Mucosa of descending colon (tissue), 3 donors: ENCODE measurements around the gene BCL6B. TPM values are rescaled to one million over a fixed set of nuclear protein-coding genes. Genes with fewer than 3 reads are reported as not detected.

ENCODE experiments used
- ATAC-seq: fragments of 200-7000 bp; cut with Tn5 transposase; one replicate; pipeline ENCODE4 v1.9.1; 2020; ENCODE audit warnings: mild to moderate bottlenecking, moderate library complexity
- DNase-seq, 3 donors: peaks; one replicate each; pipeline ENCODE4 v3.0.0-alpha.2; 2020
- H3K36me3 ChIP-seq: fragments of 200-600 bp; one replicate; pipeline ENCODE4 v1.8.0; 2021; ENCODE audit warnings: low read depth, mild to moderate bottlenecking
- H3K4me1 ChIP-seq: fragments of 200-600 bp; one replicate; pipeline ENCODE4 v1.8.0; 2021; ENCODE audit warnings: low read depth, mild to moderate bottlenecking
- H3K4me3 ChIP-seq: fragments of 200-600 bp; one replicate; pipeline ENCODE4 v1.8.0; 2021; ENCODE audit warnings: mild to moderate bottlenecking
- H3K9me3 ChIP-seq: fragments of 200-600 bp; one replicate; pipeline ENCODE4 v1.8.0; 2021; ENCODE audit warnings: mild to moderate bottlenecking
- intact Hi-C, 2 donors: fragments of 100-400 bp; cut with DNase I in 1 of 2; cut with micrococcal nuclease in 1 of 2; formaldehyde crosslinking; loops; one replicate each; pipeline versions ENCODE4 v1.11.0 to v1.11.1; 2022; cut with DNase I, micrococcal nuclease
- total RNA-seq, 3 donors: library from RNA; stranded (reverse); fragmentation: NEBNext Ultra II Directional in 2 of 3; extraction: Animal tissue kit (Norgen Biotek cat#: 25700) in 2 of 3; gene quantifications; one replicate each; pipeline versions ENCODE4 v1.2.1 to v1.2.4, GENCODE V29; 2021 to 2023
- TF ChIP-seq, protein P1 (sequence below): fragments of 200-600 bp; IDR thresholded peaks from one replicate; pipeline ENCODE4 v1.8.0; 2022; ENCODE audit warnings: antibody characterized with exemption, mild to moderate bottlenecking
- donor health status: DM: no; HTN: no; CAD: no; lungs with moderate emphysema.
- donor health status: DM: no; HTN: no; CAD: no.
- donor health status: DM: no; HTN: yes; CAD: no.

Gene BCL6B
- total RNA-seq, 3 donors from 2014 or later = 2.5 to 9.2 (median 2.8) TPM

DNA sequence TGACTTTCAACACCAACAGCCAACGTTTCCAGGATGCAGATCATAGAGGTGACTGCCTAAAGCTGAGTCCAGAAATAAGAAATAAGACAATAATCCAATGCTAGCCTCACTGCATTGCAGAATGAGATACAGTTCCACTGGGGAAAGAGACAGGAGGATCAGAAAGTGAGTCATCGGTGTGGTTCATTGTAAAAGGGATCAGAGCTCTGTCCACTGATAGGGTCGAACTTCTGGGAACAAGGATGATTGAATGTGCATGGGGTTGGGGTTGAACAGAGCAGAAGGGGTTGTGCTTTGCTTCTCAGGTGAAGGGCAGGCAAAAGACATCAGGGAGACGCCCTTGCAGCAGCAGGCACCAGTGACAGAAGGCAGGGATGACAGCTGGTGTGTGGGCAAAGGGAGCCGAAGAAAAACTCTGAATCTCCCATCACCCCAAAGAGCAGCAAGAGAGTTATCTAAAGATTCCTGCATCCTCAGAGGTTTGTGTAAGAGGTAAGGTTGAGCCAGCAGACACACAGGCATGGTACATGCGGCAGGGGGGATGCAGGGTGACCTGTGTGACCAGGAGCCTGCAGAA is 40.8 kb downstream of the BCL6B start:
- intact Hi-C loops = no loop called here
- no peaks in the 10 kb centered on the region for H3K4me1 ChIP-seq
- ATAC-seq (no peak), DNase-seq (no peak)
- peaks cover 4% of the 10 kb centered on the region for H3K9me3 ChIP-seq
- no peaks in the 10 kb centered on the region for H3K36me3 ChIP-seq
- H3K4me3 ChIP-seq = no peak overlapping the region
- TF ChIP-seq, protein P1, sequence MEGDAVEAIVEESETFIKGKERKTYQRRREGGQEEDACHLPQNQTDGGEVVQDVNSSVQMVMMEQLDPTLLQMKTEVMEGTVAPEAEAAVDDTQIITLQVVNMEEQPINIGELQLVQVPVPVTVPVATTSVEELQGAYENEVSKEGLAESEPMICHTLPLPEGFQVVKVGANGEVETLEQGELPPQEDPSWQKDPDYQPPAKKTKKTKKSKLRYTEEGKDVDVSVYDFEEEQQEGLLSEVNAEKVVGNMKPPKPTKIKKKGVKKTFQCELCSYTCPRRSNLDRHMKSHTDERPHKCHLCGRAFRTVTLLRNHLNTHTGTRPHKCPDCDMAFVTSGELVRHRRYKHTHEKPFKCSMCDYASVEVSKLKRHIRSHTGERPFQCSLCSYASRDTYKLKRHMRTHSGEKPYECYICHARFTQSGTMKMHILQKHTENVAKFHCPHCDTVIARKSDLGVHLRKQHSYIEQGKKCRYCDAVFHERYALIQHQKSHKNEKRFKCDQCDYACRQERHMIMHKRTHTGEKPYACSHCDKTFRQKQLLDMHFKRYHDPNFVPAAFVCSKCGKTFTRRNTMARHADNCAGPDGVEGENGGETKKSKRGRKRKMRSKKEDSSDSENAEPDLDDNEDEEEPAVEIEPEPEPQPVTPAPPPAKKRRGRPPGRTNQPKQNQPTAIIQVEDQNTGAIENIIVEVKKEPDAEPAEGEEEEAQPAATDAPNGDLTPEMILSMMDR = no peak

DNA sequence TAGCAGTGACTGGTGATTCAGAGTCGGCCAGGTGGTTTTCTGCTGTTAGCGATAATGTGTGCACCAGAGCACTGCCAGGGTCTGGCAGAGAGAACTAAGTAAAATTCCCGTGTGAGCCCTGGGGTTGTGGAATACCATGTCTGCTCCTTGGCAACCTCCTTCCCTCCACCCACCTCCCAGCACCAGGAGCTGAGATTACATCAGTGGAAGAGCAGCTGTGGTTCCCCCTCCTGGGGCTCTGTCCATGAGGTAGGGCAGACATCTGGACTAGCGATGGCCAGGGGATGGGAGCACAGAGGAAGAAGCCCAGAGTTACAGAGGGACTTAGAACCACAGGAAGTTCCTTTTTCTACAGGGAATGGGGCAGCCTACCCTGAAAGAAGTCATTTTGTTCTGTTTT is 41.4 kb downstream of the BCL6B start:
- Histone ChIP-seq H3K9me3 (peaks cover 4% of the 10 kb centered on the region), H3K36me3 (no peaks in the 10 kb centered on the region), H3K4me3 (no peak overlapping the region), H3K4me1 (no peaks in the 10 kb centered on the region)
- TF ChIP-seq, protein P1 = no peak
- DNase-seq = no peak
- intact Hi-C loops = no loop called here
- ATAC-seq = no peak

DNA sequence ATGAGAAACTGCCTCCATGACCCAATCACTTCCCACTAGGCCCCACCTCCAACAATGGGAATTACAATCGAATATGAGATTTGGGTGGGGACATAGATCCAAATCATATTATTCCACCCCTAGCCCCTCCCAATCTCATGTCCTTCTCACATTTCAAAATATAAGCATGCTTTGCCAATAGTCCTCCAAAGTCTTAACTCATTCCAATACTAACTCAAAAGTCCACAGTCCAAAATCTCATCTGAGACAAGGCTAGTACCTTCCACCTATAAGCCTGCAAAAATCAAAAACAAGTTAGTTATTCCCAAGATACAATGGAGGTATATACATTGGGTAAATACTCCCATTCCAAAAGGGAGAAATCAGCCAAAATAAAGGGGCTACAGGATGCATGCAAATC is 44.3 kb downstream of the BCL6B start:
- TF ChIP-seq, protein P1 = no peak
- ATAC-seq (no peak), DNase-seq (no peak)
- Histone ChIP-seq H3K4me1 (no peaks in the 10 kb centered on the region), H3K9me3 (peaks cover 4% of the 10 kb centered on the region), H3K4me3 (no peak overlapping the region), H3K36me3 (no peaks in the 10 kb centered on the region)
- intact Hi-C loops = no loop called here

DNA sequence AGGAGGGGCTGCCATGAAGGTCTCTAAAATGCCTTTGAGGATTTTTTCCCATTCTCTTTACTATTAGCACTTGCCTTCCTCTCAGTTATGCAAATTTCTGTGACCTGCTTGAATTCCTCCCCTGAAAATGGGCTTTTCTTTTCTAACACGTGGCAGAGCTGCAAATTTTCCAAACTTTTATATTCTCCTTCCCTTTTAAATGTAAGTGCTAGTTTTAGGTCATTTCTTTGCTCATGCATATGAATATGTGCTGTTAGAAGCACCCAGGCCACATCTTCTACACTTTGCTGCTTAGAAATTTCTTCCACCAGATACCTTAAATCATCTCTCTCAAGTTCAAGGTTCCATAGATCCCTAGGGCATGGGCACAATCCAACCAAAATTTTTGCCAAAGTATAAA is 45.4 kb downstream of the BCL6B start:
- DNase-seq (no peak), ATAC-seq (no peak)
- intact Hi-C loops = no loop called here
- H3K4me1 ChIP-seq = no peaks in the 10 kb centered on the region
- no peak overlapping the region for H3K4me3 ChIP-seq
- H3K9me3 ChIP-seq = peaks cover 4% of the 10 kb centered on the region
- H3K36me3 ChIP-seq = no peaks in the 10 kb centered on the region
- TF ChIP-seq, protein P1 = no peak

DNA sequence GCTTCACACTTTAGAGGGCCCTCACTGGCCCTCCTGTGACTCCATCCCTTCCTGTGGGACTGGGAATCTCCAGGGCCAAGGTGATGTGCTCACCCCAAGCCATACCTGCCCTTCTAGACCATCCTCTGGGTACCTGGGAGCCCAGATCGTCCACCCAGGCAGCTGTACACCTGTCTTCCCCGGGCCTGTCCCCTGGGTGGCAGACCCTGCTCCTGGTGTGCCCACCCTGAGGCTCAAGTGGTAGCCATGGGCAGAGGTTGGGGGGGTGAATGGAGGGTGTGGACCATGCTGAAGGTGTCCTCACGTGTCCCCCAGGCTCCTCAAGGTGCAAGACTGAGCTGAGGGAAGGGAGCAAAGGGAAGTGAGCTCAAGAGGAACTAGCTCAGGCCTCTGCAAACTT is 47.9 kb downstream of the BCL6B start:
- ATAC-seq (no peak), DNase-seq (no peak)
- intact Hi-C loops = no loop called here
- no peaks in the 10 kb centered on the region for H3K36me3 ChIP-seq
- no peaks in the 10 kb centered on the region for H3K4me1 ChIP-seq
- peaks cover 4% of the 10 kb centered on the region for H3K9me3 ChIP-seq
- H3K4me3 ChIP-seq = no peak overlapping the region
- TF ChIP-seq, protein P1 = no peak

DNA sequence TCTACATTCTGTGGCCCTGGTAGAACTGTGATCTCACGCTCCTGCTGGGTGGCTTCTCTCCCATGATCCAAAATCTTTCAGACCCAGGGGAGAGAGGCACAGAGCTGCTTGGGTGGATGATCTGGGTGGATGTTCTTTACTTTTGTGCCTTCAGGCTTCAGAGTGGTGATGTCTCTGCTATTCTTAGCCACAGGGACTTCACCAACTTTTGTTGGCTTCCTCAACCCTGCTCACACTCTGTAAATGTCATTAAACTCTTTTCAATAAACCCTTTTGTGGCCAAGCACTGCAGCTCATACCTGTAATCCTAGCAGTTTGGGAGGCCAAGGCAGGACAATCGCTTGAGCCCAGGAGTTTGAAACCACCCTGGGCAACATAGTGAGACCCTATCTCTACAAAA is 49.6 kb downstream of the BCL6B start:
- Histone ChIP-seq H3K4me1 (no peaks in the 10 kb centered on the region), H3K4me3 (no peak overlapping the region), H3K9me3 (peaks cover 4% of the 10 kb centered on the region), H3K36me3 (no peaks in the 10 kb centered on the region)
- DNase-seq (no peak), ATAC-seq (no peak)
- TF ChIP-seq, protein P1 = no peak
- intact Hi-C loops = no loop called here
